Liver (tissue), 9 donors: ENCODE data around the gene SPATS2. TPM values are rescaled to one million over a fixed set of nuclear protein-coding genes. Genes with fewer than 3 reads are reported as not detected.
A peak's percentile ranks its signal among the peaks of the same experiment; 100 is the strongest.

Experiments used
- DNase-seq: peaks from one replicate; pipeline ENCODE4 v3.0.0-alpha.2; 2017; ENCODE audit warnings: low spot score
- H3K27ac ChIP-seq, 2 donors: one replicate each; pipeline ENCODE4 v1.7.0; 2013; ENCODE audit warnings: inconsistent platforms in 2 of 2, low read length in 2 of 2, control low read depth in 1 of 2, low read depth in 1 of 2, mild to moderate bottlenecking in 1 of 2
- H3K27me3 ChIP-seq, 4 donors: one replicate each; pipeline versions ENCODE4 v1.6.1 to v1.7.0; 2013; ENCODE audit warnings: low read length in 3 of 4, inconsistent platforms in 1 of 4, mild to moderate bottlenecking in 1 of 4, moderate library complexity in 1 of 4; ENCODE audit not compliant: control insufficient read depth in 4 of 4, insufficient read depth in 4 of 4
- H3K36me3 ChIP-seq, 4 donors: one replicate each; pipeline versions ENCODE4 v1.6.1 to v1.7.0; 2013; ENCODE audit warnings: low read length in 3 of 4, mild to moderate bottlenecking in 3 of 4, low read depth in 1 of 4, moderate library complexity in 1 of 4; ENCODE audit not compliant: control insufficient read depth in 4 of 4, insufficient read depth in 3 of 4
- H3K4me1 ChIP-seq, 4 donors: one replicate each; pipeline versions ENCODE4 v1.6.1 to v1.7.0; 2013; ENCODE audit warnings: low read length in 3 of 4, mild to moderate bottlenecking in 3 of 4, moderate library complexity in 1 of 4; ENCODE audit not compliant: control insufficient read depth in 4 of 4, insufficient read depth in 4 of 4
- H3K4me3 ChIP-seq, 3 donors: one replicate each; pipeline versions ENCODE4 v1.6.1 to v1.7.0; 2013; ENCODE audit warnings: low read length in 3 of 3, control low read depth in 1 of 3, low read depth in 1 of 3, mild to moderate bottlenecking in 1 of 3
- H3K9ac ChIP-seq, 2 donors: one replicate each; pipeline ENCODE4 v1.7.0; 2013; ENCODE audit warnings: low read length in 2 of 2, mild to moderate bottlenecking in 2 of 2, moderate library complexity in 2 of 2, control low read depth in 1 of 2, low read depth in 1 of 2
- H3K9me3 ChIP-seq, 4 donors: one replicate each; pipeline versions ENCODE4 v1.6.1 to v1.7.0; 2013; ENCODE audit warnings: low read length in 3 of 4; ENCODE audit not compliant: control insufficient read depth in 4 of 4
- EGR1 ChIP-seq, 2 donors: IDR thresholded peaks; 2 replicates each; pipeline ENCODE4 v1.6.1; 2016 to 2018; ENCODE audit warnings: antibody characterized with exemption in 2 of 2, low read depth in 2 of 2
- HNF4A ChIP-seq, 2 donors: conservative IDR thresholded peaks; 2 replicates each; pipeline ENCODE4 v1.6.1; 2016; ENCODE audit warnings: antibody characterized with exemption in 2 of 2, mild to moderate bottlenecking in 2 of 2
- RAD21 ChIP-seq, 2 donors: IDR thresholded peaks; 2 replicates each; pipeline ENCODE4 v1.6.1; 2016; ENCODE audit warnings: antibody characterized with exemption in 2 of 2, mild to moderate bottlenecking in 2 of 2
- WGBS: extraction: QIAGEN DNeasy Blood & Tissue Kit; methylation state at CpG from one replicate; pipeline ENCODE4 v1.1.7; 2013; 5-methylcytosine and 5-hydroxymethylcytosine counted together
- polyA plus RNA-seq, 2 donors: library from polyadenylated mRNA; stranded (reverse) in 1 of 2; unstranded in 1 of 2; fragments of 200-250 nt in 1 of 2; fragments of >200 nt in 1 of 2; fragmentation: Nextera tagmentation in 1 of 2; extraction: Ambion mirVana in 1 of 2; gene quantifications; one replicate each; pipeline versions ENCODE4 v1.2.1 to v1.2.3, GENCODE V29; 2013 to 2015
- total RNA-seq, 2 donors: library from RNA; depleted of rRNA; stranded (reverse); fragments of >200 nt; gene quantifications; one replicate each; pipeline ENCODE4 v1.2.3, GENCODE V29; 2014
- TF ChIP-seq, protein P1 (sequence below): IDR thresholded peaks from 2 replicates; pipeline ENCODE4 v1.6.1; 2016; ENCODE audit warnings: antibody characterized with exemption
- TF ChIP-seq, protein P2 (sequence below): IDR thresholded peaks from 2 replicates; pipeline ENCODE4 v1.6.1; 2016; ENCODE audit warnings: antibody characterized with exemption
- TF ChIP-seq, protein P3 (sequence below): fragments of 150-350 bp; IDR thresholded peaks from 2 replicates; pipeline ENCODE4 v1.5.1; 2017; ENCODE audit warnings: improper control_type of control experiment, low read depth, low read length; ENCODE audit not compliant: missing input control
- TF ChIP-seq, protein P4 (sequence below): IDR thresholded peaks from 2 replicates; pipeline ENCODE4 v1.6.1; 2016; ENCODE audit warnings: antibody characterized with exemption
- TF ChIP-seq, protein P5 (sequence below): IDR thresholded peaks from 2 replicates; pipeline ENCODE4 v1.6.1; 2016; ENCODE audit warnings: antibody characterized with exemption, mild to moderate bottlenecking
- donor health status: healthy.
- donor health status: healthy.
- donor health status: healthy.
- donor health status: healthy.
- donor health status: healthy.

SPATS2 gene
- total and polyA plus RNA-seq, 4 donors: 2.4 to 5.2 (median 4.5) TPM

DNA sequence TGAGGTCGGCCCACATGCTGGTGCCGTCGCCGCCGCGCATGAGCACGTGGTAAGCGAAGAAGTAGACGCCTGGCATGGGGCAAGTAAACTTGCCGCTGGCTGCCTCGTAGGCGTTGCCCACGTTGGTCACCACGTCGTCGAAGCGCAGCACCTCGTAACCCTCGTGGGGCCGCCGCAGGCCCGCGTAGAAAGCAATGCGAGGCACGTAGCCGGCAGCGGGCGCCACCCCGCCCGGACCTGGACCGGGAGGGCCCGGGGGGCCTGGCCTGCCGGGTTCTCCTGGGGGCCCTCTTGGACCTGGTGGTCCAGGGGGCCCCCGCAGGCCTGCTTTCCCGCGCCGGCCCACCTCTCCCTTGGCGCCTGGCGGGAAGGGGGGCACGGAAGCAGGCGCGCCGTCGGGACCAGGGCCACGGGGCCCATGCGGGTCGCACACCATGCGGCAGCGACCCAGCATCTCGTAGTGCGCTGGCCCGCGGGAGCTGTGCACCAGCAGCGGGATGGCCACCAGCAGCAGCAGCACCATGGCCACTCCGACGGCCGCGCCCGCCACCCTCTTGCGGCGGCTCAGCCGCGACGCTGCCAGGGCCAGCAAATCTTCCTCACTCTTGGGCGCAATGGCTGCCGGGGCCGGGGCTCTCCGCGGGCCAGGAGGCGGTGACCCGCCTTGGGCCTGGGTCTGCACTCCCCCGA lies 31.2 kb upstream of the SPATS2 start:
- peaks cover 0 to 13% (median 4%) of the 10 kb centered on the region in 4 donors for H3K27me3 ChIP-seq
- H3K4me1 ChIP-seq: peaks cover 0 to 14% (median 9%) of the 10 kb centered on the region in 4 donors
- DNase-seq: no peak
- no peak for TF ChIP-seq HNF4A (conservative IDR thresholded peaks at IDR 0.05)
- TF ChIP-seq, protein P1, sequence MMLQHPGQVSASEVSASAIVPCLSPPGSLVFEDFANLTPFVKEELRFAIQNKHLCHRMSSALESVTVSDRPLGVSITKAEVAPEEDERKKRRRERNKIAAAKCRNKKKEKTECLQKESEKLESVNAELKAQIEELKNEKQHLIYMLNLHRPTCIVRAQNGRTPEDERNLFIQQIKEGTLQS: no peak
- H3K36me3 ChIP-seq: no peaks in the 10 kb centered on the region
- H3K27ac ChIP-seq: no peak overlapping the region
- H3K9ac ChIP-seq: no peak overlapping the region
- WGBS: 15% methylated on average over 72 of the region's 72 CpGs
- no peak overlapping the region for H3K4me3 ChIP-seq
- no peaks in the 10 kb centered on the region for H3K9me3 ChIP-seq

DNA sequence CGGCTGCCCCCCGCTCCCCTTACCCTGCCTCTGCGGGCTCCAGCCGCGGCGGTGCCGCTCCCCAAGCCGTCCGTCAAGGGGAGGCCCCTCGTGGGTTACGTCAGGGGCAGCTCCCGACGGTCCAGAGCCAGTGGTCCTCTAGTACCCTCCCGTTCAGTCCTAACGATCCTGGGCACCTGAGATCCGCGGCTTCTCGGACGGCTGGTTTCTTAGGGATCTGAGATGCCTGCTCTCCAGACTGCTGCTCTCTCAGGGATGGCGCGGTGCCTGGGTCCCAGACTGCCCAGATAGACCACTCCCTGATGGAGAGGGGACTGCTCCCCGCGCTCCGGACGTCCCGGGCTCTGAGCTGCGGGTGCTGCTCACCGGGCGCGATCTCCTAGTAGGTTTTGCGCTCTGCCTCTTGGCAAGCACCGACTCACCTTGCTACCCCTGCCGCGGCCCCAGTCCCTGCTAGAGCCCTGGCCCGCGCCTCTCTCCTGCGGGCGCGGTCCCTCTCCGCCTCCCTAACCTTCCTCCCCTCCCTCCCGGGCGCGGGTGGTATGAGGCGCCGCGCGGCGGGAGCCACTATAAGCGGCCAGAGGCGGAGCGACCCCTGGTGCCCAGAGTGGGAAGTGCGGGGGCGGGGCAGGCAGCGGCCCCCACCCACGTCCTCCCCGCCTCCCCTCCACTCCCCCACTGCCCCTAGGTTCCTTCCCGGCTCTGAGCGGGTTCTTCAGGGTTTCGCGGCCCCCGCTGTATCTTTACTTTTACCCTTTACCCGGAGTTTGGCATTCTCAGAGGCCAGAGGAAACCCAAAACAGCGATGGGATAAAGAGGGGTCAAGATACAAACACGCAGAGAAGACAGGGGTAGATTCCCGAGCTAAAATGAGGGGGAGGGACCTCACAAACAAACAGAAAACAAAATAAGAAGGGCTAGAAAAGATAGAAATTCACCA lies 30.3 kb upstream of the SPATS2 start, which contains the start of gene C1QL4:
C1QL4 (minus strand) TSS at position 544 of the 940 bp plus-strand sequence. CDS start 711 bp downstream, outside the sequence.
- TF ChIP-seq RAD21 (IDR thresholded peaks at IDR 0.05) (peak; percentile 33 to 66), EGR1 (IDR thresholded peaks at IDR 0.05; ENCODE audit: low read depth in 2 of 2) (peak in 1 of 2 donors; percentile 47)
- TF ChIP-seq, protein P2, sequence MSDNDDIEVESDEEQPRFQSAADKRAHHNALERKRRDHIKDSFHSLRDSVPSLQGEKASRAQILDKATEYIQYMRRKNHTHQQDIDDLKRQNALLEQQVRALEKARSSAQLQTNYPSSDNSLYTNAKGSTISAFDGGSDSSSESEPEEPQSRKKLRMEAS: no peak
- TF ChIP-seq, protein P3, sequence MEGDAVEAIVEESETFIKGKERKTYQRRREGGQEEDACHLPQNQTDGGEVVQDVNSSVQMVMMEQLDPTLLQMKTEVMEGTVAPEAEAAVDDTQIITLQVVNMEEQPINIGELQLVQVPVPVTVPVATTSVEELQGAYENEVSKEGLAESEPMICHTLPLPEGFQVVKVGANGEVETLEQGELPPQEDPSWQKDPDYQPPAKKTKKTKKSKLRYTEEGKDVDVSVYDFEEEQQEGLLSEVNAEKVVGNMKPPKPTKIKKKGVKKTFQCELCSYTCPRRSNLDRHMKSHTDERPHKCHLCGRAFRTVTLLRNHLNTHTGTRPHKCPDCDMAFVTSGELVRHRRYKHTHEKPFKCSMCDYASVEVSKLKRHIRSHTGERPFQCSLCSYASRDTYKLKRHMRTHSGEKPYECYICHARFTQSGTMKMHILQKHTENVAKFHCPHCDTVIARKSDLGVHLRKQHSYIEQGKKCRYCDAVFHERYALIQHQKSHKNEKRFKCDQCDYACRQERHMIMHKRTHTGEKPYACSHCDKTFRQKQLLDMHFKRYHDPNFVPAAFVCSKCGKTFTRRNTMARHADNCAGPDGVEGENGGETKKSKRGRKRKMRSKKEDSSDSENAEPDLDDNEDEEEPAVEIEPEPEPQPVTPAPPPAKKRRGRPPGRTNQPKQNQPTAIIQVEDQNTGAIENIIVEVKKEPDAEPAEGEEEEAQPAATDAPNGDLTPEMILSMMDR: peak; percentile 80
- TF ChIP-seq, protein P4, sequence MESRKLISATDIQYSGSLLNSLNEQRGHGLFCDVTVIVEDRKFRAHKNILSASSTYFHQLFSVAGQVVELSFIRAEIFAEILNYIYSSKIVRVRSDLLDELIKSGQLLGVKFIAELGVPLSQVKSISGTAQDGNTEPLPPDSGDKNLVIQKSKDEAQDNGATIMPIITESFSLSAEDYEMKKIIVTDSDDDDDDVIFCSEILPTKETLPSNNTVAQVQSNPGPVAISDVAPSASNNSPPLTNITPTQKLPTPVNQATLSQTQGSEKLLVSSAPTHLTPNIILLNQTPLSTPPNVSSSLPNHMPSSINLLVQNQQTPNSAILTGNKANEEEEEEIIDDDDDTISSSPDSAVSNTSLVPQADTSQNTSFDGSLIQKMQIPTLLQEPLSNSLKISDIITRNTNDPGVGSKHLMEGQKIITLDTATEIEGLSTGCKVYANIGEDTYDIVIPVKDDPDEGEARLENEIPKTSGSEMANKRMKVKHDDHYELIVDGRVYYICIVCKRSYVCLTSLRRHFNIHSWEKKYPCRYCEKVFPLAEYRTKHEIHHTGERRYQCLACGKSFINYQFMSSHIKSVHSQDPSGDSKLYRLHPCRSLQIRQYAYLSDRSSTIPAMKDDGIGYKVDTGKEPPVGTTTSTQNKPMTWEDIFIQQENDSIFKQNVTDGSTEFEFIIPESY: no peak
- TF ChIP-seq, protein P5, sequence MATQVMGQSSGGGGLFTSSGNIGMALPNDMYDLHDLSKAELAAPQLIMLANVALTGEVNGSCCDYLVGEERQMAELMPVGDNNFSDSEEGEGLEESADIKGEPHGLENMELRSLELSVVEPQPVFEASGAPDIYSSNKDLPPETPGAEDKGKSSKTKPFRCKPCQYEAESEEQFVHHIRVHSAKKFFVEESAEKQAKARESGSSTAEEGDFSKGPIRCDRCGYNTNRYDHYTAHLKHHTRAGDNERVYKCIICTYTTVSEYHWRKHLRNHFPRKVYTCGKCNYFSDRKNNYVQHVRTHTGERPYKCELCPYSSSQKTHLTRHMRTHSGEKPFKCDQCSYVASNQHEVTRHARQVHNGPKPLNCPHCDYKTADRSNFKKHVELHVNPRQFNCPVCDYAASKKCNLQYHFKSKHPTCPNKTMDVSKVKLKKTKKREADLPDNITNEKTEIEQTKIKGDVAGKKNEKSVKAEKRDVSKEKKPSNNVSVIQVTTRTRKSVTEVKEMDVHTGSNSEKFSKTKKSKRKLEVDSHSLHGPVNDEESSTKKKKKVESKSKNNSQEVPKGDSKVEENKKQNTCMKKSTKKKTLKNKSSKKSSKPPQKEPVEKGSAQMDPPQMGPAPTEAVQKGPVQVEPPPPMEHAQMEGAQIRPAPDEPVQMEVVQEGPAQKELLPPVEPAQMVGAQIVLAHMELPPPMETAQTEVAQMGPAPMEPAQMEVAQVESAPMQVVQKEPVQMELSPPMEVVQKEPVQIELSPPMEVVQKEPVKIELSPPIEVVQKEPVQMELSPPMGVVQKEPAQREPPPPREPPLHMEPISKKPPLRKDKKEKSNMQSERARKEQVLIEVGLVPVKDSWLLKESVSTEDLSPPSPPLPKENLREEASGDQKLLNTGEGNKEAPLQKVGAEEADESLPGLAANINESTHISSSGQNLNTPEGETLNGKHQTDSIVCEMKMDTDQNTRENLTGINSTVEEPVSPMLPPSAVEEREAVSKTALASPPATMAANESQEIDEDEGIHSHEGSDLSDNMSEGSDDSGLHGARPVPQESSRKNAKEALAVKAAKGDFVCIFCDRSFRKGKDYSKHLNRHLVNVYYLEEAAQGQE: no peak
- H3K9me3 ChIP-seq: no peaks in the 10 kb centered on the region
- H3K9ac ChIP-seq: no peak within 1 kb of the TSS

More for the DNA sequence above, 30.3 kb upstream of the SPATS2 start, which contains the start of gene C1QL4:
- peaks cover 0 to 12% (median 8%) of the 10 kb centered on the region in 4 donors for H3K4me1 ChIP-seq
- H3K36me3 ChIP-seq: no peaks in the 10 kb centered on the region
- peaks cover 0 to 13% (median 4%) of the 10 kb centered on the region in 4 donors for H3K27me3 ChIP-seq
- peak within 1 kb of the TSS in 2 of 3 donors; percentile 28 to 37 for H3K4me3 ChIP-seq
- peak; percentile 90 for DNase-seq
- 5% methylated on average over 65 of the region's 65 CpGs for WGBS
- no peak within 1 kb of the TSS for H3K27ac ChIP-seq
